ENCODE measurements around the gene TUBB.

TUBB gene

DNA sequence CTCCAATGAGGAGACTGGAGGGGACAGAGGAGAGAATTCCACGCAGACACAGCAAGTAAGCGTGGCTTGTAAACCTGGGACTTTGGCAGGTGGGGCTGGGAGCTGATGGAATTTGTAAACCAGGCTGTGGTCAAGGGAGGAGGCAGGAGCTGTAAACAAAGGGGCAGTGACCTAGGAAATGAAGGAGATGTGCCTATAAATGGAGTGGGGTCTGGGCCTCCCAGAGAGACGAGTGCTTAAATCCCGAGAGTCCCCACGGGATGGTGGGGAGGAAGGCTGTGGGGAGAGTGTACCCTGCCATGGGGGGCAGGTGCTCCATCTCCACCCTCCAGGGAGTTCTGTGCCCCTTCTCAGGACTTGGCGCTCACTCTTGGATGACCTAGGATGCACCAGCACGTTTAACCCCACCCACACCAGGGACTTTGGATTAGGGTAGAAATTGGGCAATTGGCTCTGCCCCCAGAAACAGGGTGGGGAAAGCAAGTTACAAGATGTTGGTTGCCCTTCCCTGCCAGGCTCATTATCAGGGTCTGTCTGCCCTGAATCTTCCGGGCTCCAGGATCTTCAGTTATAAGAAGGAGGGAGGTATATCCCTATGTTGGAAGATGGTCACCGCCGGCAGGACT, 43.4 kb upstream of the TUBB start:
- no peak for TF ChIP-seq EZH2phosphoT487 (IDR thresholded peaks at IDR 0.05; ENCODE audit: borderline replicate concordance)
- TF ChIP-seq, protein P1, sequence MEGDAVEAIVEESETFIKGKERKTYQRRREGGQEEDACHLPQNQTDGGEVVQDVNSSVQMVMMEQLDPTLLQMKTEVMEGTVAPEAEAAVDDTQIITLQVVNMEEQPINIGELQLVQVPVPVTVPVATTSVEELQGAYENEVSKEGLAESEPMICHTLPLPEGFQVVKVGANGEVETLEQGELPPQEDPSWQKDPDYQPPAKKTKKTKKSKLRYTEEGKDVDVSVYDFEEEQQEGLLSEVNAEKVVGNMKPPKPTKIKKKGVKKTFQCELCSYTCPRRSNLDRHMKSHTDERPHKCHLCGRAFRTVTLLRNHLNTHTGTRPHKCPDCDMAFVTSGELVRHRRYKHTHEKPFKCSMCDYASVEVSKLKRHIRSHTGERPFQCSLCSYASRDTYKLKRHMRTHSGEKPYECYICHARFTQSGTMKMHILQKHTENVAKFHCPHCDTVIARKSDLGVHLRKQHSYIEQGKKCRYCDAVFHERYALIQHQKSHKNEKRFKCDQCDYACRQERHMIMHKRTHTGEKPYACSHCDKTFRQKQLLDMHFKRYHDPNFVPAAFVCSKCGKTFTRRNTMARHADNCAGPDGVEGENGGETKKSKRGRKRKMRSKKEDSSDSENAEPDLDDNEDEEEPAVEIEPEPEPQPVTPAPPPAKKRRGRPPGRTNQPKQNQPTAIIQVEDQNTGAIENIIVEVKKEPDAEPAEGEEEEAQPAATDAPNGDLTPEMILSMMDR (conservative IDR thresholded peaks at IDR 0.05; ENCODE audit: low read length), result no peak
- Histone ChIP-seq H3K4me3 (ENCODE audit: low read length, poor library complexity, severe bottlenecking) (no peak overlapping the region), H2AFZ (ENCODE audit: low read length) (no peak overlapping the region), H3K9me3 (ENCODE audit: insufficient read depth, low read depth, low read length) (no peaks in the 10 kb centered on the region), H3K36me3 (ENCODE audit: insufficient read depth, low read length) (peaks cover 30% of the 10 kb centered on the region; the same call in 1 of the 2 replicates), H3F3A (ENCODE audit: low read depth) (peaks cover 10% of the 10 kb centered on the region; the same call in 1 of the 2 replicates), H3K9ac (ENCODE audit: low read depth, low read length, poor library complexity, severe bottlenecking) (no peak overlapping the region), H3K27me3 (ENCODE audit: insufficient read depth, low read length, poor library complexity, severe bottlenecking) (no peaks in the 10 kb centered on the region), H3K4me1 (ENCODE audit: insufficient read depth, low read length, poor library complexity, severe bottlenecking) (peaks cover 20% of the 10 kb centered on the region), H4K20me1 (ENCODE audit: insufficient read depth, low read length, poor library complexity, severe bottlenecking) (peaks cover 59% of the 10 kb centered on the region), H3K9me2 (replicated peaks; ENCODE audit: low read depth, low read length) (no peaks in the 10 kb centered on the region), H3K79me2 (ENCODE audit: insufficient read depth, low read length) (peaks cover 63% of the 10 kb centered on the region), H3K4me2 (ENCODE audit: low read depth, low read length, poor library complexity, severe bottlenecking) (no peak overlapping the region)

DNA sequence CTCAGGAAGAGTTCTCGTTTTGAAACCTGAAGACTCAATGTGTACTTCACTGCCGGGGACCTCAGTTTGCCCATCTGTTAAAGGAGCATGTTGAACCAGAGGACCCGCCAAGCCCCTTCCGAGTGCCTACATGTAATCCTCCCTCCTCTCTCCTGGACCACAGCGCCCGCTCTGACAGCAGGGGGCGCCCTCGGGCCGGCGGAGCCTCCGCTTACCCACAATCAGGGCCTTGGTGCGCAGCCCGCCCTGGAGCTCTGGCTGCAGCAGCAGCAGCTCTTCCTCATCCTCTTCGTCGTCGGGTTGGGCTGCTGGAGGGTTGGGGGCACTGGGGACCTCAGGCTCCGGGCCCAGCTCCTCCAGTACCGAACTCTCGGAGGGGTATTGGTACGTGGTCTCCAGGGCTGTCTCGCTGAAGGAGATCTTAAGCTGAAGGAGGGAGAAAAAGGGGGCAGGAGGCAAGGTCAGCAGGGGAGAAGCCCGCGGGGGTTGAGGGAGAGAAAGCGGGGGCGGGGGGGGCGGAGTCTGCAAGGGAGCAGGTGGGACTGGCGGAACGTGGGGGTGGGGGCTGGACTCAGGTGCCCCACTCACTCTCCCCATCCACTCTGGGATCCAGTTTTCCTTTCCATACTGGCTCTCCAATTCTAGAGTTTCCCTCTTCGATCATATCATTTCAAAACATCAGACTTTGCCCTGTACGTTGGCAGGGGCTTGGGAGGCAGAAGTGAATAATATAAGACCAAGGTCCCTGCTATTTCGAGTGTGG, 41.0 kb upstream of the TUBB start:
- Histone ChIP-seq H3K79me2 (ENCODE audit: insufficient read depth, low read length) (peaks cover 73% of the 10 kb centered on the region), H2AFZ (ENCODE audit: low read length) (no peak overlapping the region), H3K36me3 (ENCODE audit: insufficient read depth, low read length) (peaks cover 30% of the 10 kb centered on the region; the same call in 1 of the 2 replicates), H3K4me1 (ENCODE audit: insufficient read depth, low read length, poor library complexity, severe bottlenecking) (peaks cover 29% of the 10 kb centered on the region), H3K9me2 (replicated peaks; ENCODE audit: low read depth, low read length) (no peaks in the 10 kb centered on the region), H3K9ac (ENCODE audit: low read depth, low read length, poor library complexity, severe bottlenecking) (peak overlapping the region; percentile 96), H3K4me2 (ENCODE audit: low read depth, low read length, poor library complexity, severe bottlenecking) (peak overlapping the region; percentile 94), H3F3A (ENCODE audit: low read depth) (peaks cover 13% of the 10 kb centered on the region), H3K27me3 (ENCODE audit: insufficient read depth, low read length, poor library complexity, severe bottlenecking) (no peaks in the 10 kb centered on the region), H4K20me1 (ENCODE audit: insufficient read depth, low read length, poor library complexity, severe bottlenecking) (peaks cover 59% of the 10 kb centered on the region), H3K9me3 (ENCODE audit: insufficient read depth, low read depth, low read length) (no peaks in the 10 kb centered on the region), H3K4me3 (ENCODE audit: low read length, poor library complexity, severe bottlenecking) (peak overlapping the region; percentile 97)
- no peak for TF ChIP-seq EZH2phosphoT487 (IDR thresholded peaks at IDR 0.05; ENCODE audit: borderline replicate concordance)
- TF ChIP-seq, protein P1 (conservative IDR thresholded peaks at IDR 0.05; ENCODE audit: low read length), result peak; percentile 98

DNA sequence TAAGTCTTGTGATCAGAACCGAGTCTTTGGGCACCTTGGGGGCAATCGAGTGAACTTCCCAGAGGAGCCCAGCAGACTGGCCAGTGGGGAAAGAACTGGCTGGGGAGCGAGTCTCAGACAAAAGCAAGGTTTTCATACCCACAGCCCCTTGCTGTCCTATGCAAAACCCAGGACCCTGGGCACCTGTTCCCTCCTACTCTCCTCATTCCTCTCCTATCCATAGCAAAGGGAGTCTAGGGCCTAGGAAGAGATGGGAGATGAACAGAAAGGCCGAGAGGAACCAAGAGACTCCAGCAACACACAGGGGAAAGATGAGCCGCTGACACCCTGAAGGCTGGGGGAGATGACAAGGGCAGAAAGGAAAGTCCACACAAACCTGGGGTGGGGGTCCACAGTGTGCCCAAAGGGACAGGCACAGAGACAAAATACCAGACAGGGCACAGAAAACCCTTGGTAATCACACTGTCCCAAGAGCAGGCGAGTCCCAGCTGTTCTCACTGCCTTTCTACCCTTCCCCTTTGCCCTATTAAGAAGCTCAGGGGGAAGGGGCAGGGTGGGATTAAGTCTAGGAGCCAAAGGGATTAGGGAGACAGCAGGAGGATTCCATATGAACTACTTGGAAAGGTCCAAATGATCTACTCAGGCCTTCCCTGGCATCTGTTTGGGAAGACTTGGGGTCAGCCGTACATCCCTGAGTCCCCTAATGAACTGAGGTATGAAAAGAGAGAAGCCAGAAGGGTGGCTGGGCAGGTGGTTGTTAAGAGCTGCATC, 40.2 kb upstream of the TUBB start:
- TF ChIP-seq EZH2phosphoT487 (IDR thresholded peaks at IDR 0.05; ENCODE audit: borderline replicate concordance), result no peak
- peak overlapping the region; percentile 97 for H3K4me3 ChIP-seq (ENCODE audit: low read length, poor library complexity, severe bottlenecking)
- peaks cover 13% of the 10 kb centered on the region for H3F3A ChIP-seq (ENCODE audit: low read depth)
- no peaks in the 10 kb centered on the region for H3K9me2 ChIP-seq (replicated peaks; ENCODE audit: low read depth, low read length)
- peak overlapping the region; percentile 96 for H3K9ac ChIP-seq (ENCODE audit: low read depth, low read length, poor library complexity, severe bottlenecking)
- H3K4me2 ChIP-seq (ENCODE audit: low read depth, low read length, poor library complexity, severe bottlenecking), result peak overlapping the region; percentile 94
- H3K4me1 ChIP-seq (ENCODE audit: insufficient read depth, low read length, poor library complexity, severe bottlenecking), result peaks cover 32% of the 10 kb centered on the region
- peaks cover 30% of the 10 kb centered on the region; the same call in 1 of the 2 replicates for H3K36me3 ChIP-seq (ENCODE audit: insufficient read depth, low read length)
- no peak overlapping the region for H2AFZ ChIP-seq (ENCODE audit: low read length)
- H3K79me2 ChIP-seq (ENCODE audit: insufficient read depth, low read length), result peaks cover 81% of the 10 kb centered on the region
- peaks cover 62% of the 10 kb centered on the region for H4K20me1 ChIP-seq (ENCODE audit: insufficient read depth, low read length, poor library complexity, severe bottlenecking)
- H3K9me3 ChIP-seq (ENCODE audit: insufficient read depth, low read depth, low read length), result no peaks in the 10 kb centered on the region
- H3K27me3 ChIP-seq (ENCODE audit: insufficient read depth, low read length, poor library complexity, severe bottlenecking), result no peaks in the 10 kb centered on the region

Measured in Loucy (cell line).